Kidney (tissue), 22 donors: ENCODE data around the gene SPRR2G. TPM values are rescaled to one million over a fixed set of nuclear protein-coding genes. Genes with fewer than 3 reads are reported as not detected.

Experiments
- DNase-seq, 5 donors: peaks; one replicate each; pipeline ENCODE4 v3.0.0-alpha.2; 2013 to 2020
- FAIRE-seq: peaks from 2 replicates; lab custom pipeline; 2012; peaks lifted over from hg19 to GRCh38; lab: Jason Lieb, UNC
- H3K27ac ChIP-seq, 2 donors: one replicate each; pipeline ENCODE4 v1.7.0; 2013; ENCODE audit warnings: low read depth in 2 of 2, low read length in 2 of 2, inconsistent platforms in 1 of 2
- H3K27me3 ChIP-seq: one replicate; pipeline ENCODE4 v1.7.1; 2013; ENCODE audit warnings: low read length, inconsistent platforms; ENCODE audit not compliant: control insufficient read depth, insufficient read depth
- H3K36me3 ChIP-seq, 3 donors: one replicate each; pipeline versions ENCODE4 v1.7.0 to v1.7.1; 2013; ENCODE audit warnings: low read length in 3 of 3, control low read depth in 1 of 3, inconsistent platforms in 1 of 3; ENCODE audit not compliant: insufficient read depth in 3 of 3, control insufficient read depth in 2 of 3
- H3K4me1 ChIP-seq, 3 donors: one replicate each; pipeline versions ENCODE4 v1.7.0 to v1.7.1; 2013; ENCODE audit warnings: low read length in 3 of 3, inconsistent platforms in 1 of 3, low read depth in 1 of 3; ENCODE audit not compliant: control insufficient read depth in 2 of 3, insufficient read depth in 2 of 3
- H3K4me3 ChIP-seq, 3 donors: one replicate each; pipeline versions ENCODE4 v1.7.0 to v1.8.1; 2013; ENCODE audit warnings: low read length in 3 of 3, control low read depth in 1 of 3, inconsistent platforms in 1 of 3
- H3K9ac ChIP-seq, 3 donors: one replicate each; pipeline versions ENCODE4 v1.7.0 to v1.7.1; 2013; ENCODE audit warnings: low read length in 3 of 3, control low read depth in 1 of 3, inconsistent platforms in 1 of 3
- H3K9me3 ChIP-seq, 3 donors: one replicate each; pipeline versions ENCODE4 v1.7.0 to v1.7.1; 2013; ENCODE audit warnings: low read length in 3 of 3, control low read depth in 1 of 3, inconsistent platforms in 1 of 3; ENCODE audit not compliant: control insufficient read depth in 2 of 3, insufficient read depth in 1 of 3
- CTCF ChIP-seq: IDR thresholded peaks from 3 replicates; pipeline ENCODE4 v1.5.1; 2012; ENCODE audit warnings: mild to moderate bottlenecking, moderate library complexity, borderline replicate concordance; ENCODE audit not compliant: insufficient read depth; ENCODE audit errors: extremely low read depth
- intact Hi-C: fragments of 100-400 bp; cut with DNase I; formaldehyde crosslinking; loops from one replicate; pipeline ENCODE4 v1.11.1; 2022
- long read RNA-seq, 10 donors: library from polyadenylated mRNA in 1 of 10; unstranded in 1 of 10; transcript quantifications; one replicate each; pipeline ENCODE4 v2.0.0 and lab custom pipeline, GENCODE V29; 2021 to 2026
- polyA plus RNA-seq: library from polyadenylated mRNA; stranded (reverse); fragments of 350-450 nt; fragmentation: Illumina TruSeq; extraction: RNeasy Lipid Tissue Mini Kit (QIAGEN cat#74804); gene quantifications from one replicate; pipeline ENCODE4 v1.2.3, GENCODE V29; 2014; ENCODE audit warnings: low read depth, low replicate concordance; ENCODE audit not compliant: insufficient read depth
- total RNA-seq: library from RNA; stranded (reverse); fragmentation: NEBNext Ultra II Directional; extraction: Animal tissue kit (Norgen Biotek cat#: 25700); gene quantifications from one replicate; pipeline ENCODE4 v1.2.1, GENCODE V29; 2021
- donor health status: control.
- donor health status: control.
- donor health status: control.
- donor health status: control.
- donor health status: control.
- donor health status: DM: yes; HTN: yes; CAD: no.
- donor health status: Normal renal cell carcinoma (clear cell type).

The SPRR2G gene
- total RNA-seq (not detected), polyA plus RNA-seq (not detected)
- long read RNA-seq, donor 1 = 0 reads
- long read RNA-seq, donor 2 = 0 reads
- long read RNA-seq, donor 3 = 0 reads
- long read RNA-seq, donor 4 = 0 reads
- long read RNA-seq, donor 5 = 0 reads
- long read RNA-seq, donor 6 = 0 reads
- long read RNA-seq, donor 7 = 0 reads
- long read RNA-seq, donor 8 = 0 reads
- long read RNA-seq, donor 9 = 0 reads
- long read RNA-seq, donor 10 = 0 reads

GRCh38 chr1:153150846-153151245 lies at the start of gene SPRR2G:
Gene SPRR2G, minus strand, starts transcription at chr1:153150890. Its CDS starts 780 bp downstream, at chr1:153150110.
- intact Hi-C loops = no loop called here
- no peak for FAIRE-seq
- no peak within 1 kb of the TSS for H3K27ac ChIP-seq
- no peaks in the 10 kb centered on the region for H3K9me3 ChIP-seq
- no peak for DNase-seq
- H3K4me1 ChIP-seq = no peaks in the 10 kb centered on the region
- H3K27me3 ChIP-seq = no peaks in the 10 kb centered on the region
- H3K36me3 ChIP-seq = no peaks in the 10 kb centered on the region
- H3K4me3 ChIP-seq = no peak within 1 kb of the TSS
- H3K9ac ChIP-seq = no peak within 1 kb of the TSS
- TF ChIP-seq CTCF = no peak

GRCh38 chr1:153195216-153195615 lies 44.5 kb upstream of the SPRR2G start:
- Histone ChIP-seq H3K4me3 (no peak overlapping the region), H3K27me3 (no peaks in the 10 kb centered on the region), H3K36me3 (no peaks in the 10 kb centered on the region), H3K9me3 (no peaks in the 10 kb centered on the region), H3K9ac (no peak overlapping the region), H3K27ac (no peak overlapping the region), H3K4me1 (no peaks in the 10 kb centered on the region)
- TF ChIP-seq CTCF = no peak
- DNase-seq (no peak), FAIRE-seq (no peak)
- intact Hi-C loops = no loop called here

- Histone ChIP-seq H3K9ac (no peak overlapping the region), H3K4me3 (no peak overlapping the region), H3K27me3 (no peaks in the 10 kb centered on the region), H3K9me3 (no peaks in the 10 kb centered on the region), H3K4me1 (no peaks in the 10 kb centered on the region), H3K36me3 (no peaks in the 10 kb centered on the region), H3K27ac (no peak overlapping the region)
- intact Hi-C loops = no loop called here
- FAIRE-seq (no peak), DNase-seq (peak in 1 of 5 donors; percentile 6)
- no peak for TF ChIP-seq CTCF
Observed at GRCh38 chr1:153194331-153195050, 43.8 kb upstream of the SPRR2G start.
